GM20000 (cell line): ENCODE data around the gene GAS2L1.

Experiments
- DNase-seq: peaks from one replicate; pipeline ENCODE4 v3.0.0; 2012; ENCODE audit warnings: low spot score
- TF ChIP-seq, protein P1 (sequence below): IDR thresholded peaks from 2 replicates; pipeline ENCODE4 v1.5.1; 2012; ENCODE audit warnings: mild to moderate bottlenecking, control low read depth; ENCODE audit errors: extremely low read depth, missing control alignments

Gene GAS2L1

DNA sequence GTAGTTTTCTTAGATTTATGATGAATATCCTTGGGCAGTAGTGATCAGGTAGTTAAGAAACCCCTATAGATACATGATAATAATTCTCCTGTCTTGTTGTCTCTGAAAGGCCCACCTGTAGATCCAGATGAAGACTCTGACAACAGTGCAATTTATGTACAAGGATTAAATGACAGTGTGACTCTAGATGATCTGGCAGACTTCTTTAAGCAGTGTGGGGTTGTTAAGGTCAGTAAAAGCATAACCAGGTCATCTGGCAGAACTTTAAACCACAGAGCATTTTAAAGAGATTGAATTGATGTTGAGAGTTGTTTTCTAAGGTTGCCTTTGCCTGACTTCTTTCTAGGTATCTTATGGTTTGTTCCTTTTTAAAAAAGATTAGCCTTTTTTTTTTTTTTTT lies 14.1 kb upstream of the GAS2L1 start:
- TF ChIP-seq, protein P1, sequence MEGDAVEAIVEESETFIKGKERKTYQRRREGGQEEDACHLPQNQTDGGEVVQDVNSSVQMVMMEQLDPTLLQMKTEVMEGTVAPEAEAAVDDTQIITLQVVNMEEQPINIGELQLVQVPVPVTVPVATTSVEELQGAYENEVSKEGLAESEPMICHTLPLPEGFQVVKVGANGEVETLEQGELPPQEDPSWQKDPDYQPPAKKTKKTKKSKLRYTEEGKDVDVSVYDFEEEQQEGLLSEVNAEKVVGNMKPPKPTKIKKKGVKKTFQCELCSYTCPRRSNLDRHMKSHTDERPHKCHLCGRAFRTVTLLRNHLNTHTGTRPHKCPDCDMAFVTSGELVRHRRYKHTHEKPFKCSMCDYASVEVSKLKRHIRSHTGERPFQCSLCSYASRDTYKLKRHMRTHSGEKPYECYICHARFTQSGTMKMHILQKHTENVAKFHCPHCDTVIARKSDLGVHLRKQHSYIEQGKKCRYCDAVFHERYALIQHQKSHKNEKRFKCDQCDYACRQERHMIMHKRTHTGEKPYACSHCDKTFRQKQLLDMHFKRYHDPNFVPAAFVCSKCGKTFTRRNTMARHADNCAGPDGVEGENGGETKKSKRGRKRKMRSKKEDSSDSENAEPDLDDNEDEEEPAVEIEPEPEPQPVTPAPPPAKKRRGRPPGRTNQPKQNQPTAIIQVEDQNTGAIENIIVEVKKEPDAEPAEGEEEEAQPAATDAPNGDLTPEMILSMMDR = no peak
- DNase-seq = no peak

- DNase-seq = no peak
- TF ChIP-seq, protein P1 = no peak
These were observed 7.8 kb upstream of the GAS2L1 start for GRCh38 chr22:29298641-29299040.

GRCh38 chr22:29299136-29299900 lies 7.1 kb upstream of the GAS2L1 start:
- TF ChIP-seq, protein P1 = no peak
- DNase-seq = no peak

- TF ChIP-seq, protein P1 = no peak
- DNase-seq = no peak
These were observed 6.0 kb upstream of the GAS2L1 start for GRCh38 chr22:29300467-29300806.

DNA sequence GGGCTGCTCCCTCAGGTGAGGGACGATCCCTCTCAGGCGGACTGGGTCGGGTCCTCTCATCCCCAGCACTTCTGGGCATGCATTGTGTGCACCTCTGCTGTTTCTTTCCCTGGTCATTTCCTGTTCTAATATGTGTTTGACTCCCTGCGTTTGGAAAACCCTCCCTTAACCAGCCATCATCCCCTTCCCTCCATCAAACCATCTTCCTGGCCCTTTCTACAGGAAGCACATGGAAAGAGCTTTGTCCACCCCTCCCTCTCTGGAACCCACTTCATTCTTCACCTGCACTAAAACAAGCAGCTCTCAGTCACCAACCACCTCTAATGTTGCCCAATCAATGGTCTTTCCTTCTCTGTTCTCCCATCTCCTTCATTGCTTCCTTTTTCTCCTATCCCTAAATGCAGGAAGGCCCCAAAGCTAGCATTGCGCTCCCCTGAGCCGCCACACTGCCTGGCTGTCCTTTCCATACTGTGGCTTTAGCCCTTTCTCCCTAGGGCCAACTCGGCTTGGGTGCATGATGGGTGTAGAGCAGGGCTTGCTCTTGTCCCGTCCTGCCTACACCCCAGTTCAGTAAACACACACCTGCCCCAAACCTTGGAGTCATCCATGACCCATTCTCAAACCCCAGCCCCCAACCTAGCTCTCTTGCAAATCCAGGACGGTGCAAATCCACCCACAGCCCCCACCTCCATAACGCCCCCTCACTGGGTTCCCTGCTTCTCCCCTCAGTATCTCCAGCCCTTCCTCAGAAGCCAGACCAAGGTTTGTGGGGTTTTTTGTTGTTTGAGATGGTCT lies 5.4 kb upstream of the GAS2L1 start:
- DNase-seq = no peak
- TF ChIP-seq, protein P1 = no peak

DNA sequence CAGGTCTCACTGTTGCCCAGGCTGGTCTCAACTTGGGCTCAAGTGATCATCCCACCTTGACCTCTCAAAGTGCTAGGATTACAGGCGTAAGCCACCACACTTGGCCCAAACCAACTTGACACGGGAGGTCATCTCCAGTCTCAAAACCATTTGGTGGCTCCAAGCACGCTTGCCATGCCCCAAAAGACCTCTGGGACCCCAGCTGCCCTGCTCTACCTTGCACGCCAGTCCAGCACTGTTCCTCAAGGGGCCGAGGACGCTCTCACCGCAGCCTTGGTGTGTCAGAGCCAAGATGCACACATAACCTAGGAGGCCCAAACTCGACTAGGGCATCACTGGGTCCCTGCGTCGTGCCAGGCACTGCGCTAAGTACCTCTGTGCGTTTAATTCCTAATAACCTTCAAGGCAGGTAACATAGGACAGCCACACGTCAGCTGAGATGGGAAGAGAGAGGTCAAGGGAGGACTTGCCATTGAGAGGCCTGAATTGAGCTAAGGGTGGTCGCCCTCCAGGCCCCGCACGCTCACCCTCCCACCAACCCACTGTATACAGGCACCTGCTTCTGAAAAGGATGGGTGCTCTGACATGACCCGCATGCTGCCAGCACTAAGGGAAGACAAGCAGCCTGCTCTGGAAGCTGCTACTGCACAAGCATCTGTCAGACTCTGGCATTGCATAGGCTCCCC lies 4.6 kb upstream of the GAS2L1 start:
- DNase-seq = no peak
- TF ChIP-seq, protein P1 = no peak

GRCh38 chr22:29302402-29302680 lies 4.1 kb upstream of the GAS2L1 start:
- TF ChIP-seq, protein P1 = no peak
- DNase-seq = no peak
